ENCODE measurements around the gene NUMBL.

NUMBL gene

DNA sequence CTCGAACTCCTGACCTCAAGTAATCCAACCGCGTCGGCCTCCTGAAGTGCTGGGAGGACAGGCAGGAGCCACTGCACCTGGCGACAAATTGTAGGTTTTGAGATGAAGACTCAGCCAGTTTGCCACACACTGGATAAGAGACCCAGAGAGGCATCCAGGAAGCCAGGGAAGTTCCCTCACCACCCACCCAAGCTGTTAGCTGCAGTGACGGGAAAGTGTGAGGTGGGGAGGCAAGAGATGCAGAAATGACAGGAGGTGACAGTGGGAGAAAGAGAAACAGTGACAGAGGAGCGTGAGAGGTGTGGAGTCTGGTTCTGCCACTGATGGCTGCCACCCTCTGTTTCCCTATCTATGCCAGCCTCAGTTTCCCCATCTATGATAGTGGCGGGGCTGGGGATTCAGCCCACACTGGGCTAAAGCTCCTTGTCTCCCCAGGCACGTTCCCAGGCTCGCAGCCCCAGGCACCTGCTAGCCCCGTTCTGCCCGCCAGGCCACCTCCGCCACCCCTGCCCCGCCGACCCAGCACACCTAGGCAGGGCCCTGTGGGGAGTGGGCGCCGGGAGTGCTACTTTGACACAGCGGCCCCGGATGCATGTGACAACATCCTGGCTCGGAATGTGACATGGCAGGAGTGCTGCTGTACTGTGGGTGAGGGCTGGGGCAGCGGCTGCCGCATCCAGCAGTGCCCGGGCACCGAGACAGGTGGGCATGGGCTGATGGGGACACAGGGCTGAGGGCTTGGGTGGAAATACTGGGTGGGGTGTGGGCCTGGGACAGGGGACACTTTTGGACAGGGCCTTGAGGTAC is 68.3 kb downstream of the NUMBL start:
- WGBS = 95% methylated on average over 23 of the region's 24 CpGs
- Histone ChIP-seq H3K27ac (ENCODE audit: low read length, poor library complexity, severe bottlenecking) (no peak overlapping the region), H2AFZ (ENCODE audit: low read depth, low read length) (no peak overlapping the region), H2AK5ac (ENCODE audit: low read length, severe bottlenecking) (no peak overlapping the region), H3K18ac (ENCODE audit: low read depth in 1 of 2, low read length in 2 of 2) (no peak overlapping the region), H3K4me2 (ENCODE audit: low read length, poor library complexity, severe bottlenecking) (no peak overlapping the region), H3K14ac (ENCODE audit: low read length in 2 of 2) (no peak overlapping the region), H3K27me3 (ENCODE audit: control insufficient read depth in 1 of 2, insufficient read depth in 1 of 2, low read length in 2 of 2) (no peaks in the 10 kb centered on the region), H3K9me3 (ENCODE audit: control insufficient read depth, low read length) (no peaks in the 10 kb centered on the region), H3K23ac (ENCODE audit: low read length in 2 of 2) (no peak overlapping the region), H3K4me3 (ENCODE audit: insufficient read depth in 1 of 2, low read depth in 1 of 2, low read length in 2 of 2) (no peak overlapping the region), H3K79me1 (replicated peaks; ENCODE audit: low read length, poor library complexity, severe bottlenecking) (peaks cover 2% of the 10 kb centered on the region), H2BK5ac (ENCODE audit: low read depth, low read length, poor library complexity, severe bottlenecking) (no peak overlapping the region), H3K4me1 (ENCODE audit: control insufficient read depth, insufficient read depth, low read depth, low read length) (peaks cover 19% of the 10 kb centered on the region), H4K91ac (ENCODE audit: low read length) (no peak overlapping the region), H3K9ac (ENCODE audit: low read length) (no peak overlapping the region), H3K36me3 (ENCODE audit: control insufficient read depth in 1 of 2, insufficient read depth in 2 of 2, low read depth in 1 of 2, low read length in 2 of 2) (peaks cover 44% of the 10 kb centered on the region in 2 experiments), H3K4ac (ENCODE audit: low read depth in 1 of 2, low read length in 2 of 2) (no peak overlapping the region), H4K8ac (ENCODE audit: low read length) (no peak overlapping the region), H2BK120ac (ENCODE audit: low read depth, low read length) (no peak overlapping the region), H2BK12ac (ENCODE audit: low read length in 2 of 2) (no peak overlapping the region), H2BK15ac (ENCODE audit: low read depth, poor library complexity, severe bottlenecking) (no peak overlapping the region)
- no peak for DNase-seq

DNA sequence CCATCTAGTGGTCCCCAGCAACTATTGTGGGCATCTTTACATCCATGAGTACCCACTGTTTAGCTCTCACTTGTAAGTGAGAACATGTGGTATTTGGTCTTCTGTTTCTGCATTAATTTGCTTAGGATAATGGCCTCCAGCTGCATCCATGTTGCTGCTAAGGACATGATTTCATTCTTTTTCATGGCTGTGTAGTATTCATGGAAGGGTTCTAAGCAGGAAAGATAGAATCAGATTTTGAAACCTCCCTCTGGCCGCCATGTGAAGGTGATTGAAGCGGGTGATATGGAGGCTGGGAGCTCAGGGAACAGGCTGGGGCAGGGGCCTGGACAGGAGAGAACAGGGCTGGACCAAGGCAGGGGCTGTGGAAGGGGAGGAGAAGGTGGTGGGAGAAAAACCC is 69.2 kb downstream of the NUMBL start:
- no peaks in the 10 kb centered on the region for H3K9me3 ChIP-seq (ENCODE audit: control insufficient read depth, low read length)
- H3K14ac ChIP-seq (ENCODE audit: low read length in 2 of 2) = no peak overlapping the region
- H3K36me3 ChIP-seq (ENCODE audit: control insufficient read depth in 1 of 2, insufficient read depth in 2 of 2, low read depth in 1 of 2, low read length in 2 of 2) = peaks cover 41 to 42% of the 10 kb centered on the region in 2 experiments
- no peak overlapping the region for H3K18ac ChIP-seq (ENCODE audit: low read depth in 1 of 2, low read length in 2 of 2)
- H3K23ac ChIP-seq (ENCODE audit: low read length in 2 of 2) = no peak overlapping the region
- no peak for DNase-seq
- no peak overlapping the region for H2AFZ ChIP-seq (ENCODE audit: low read depth, low read length)
- H3K4me3 ChIP-seq (ENCODE audit: insufficient read depth in 1 of 2, low read depth in 1 of 2, low read length in 2 of 2) = no peak overlapping the region
- no peak overlapping the region for H4K8ac ChIP-seq (ENCODE audit: low read length)
- H2BK12ac ChIP-seq (ENCODE audit: low read length in 2 of 2) = no peak overlapping the region
- no peaks in the 10 kb centered on the region for H3K27me3 ChIP-seq (ENCODE audit: control insufficient read depth in 1 of 2, insufficient read depth in 1 of 2, low read length in 2 of 2)
- no peak overlapping the region for H2AK5ac ChIP-seq (ENCODE audit: low read length, severe bottlenecking)
- H2BK5ac ChIP-seq (ENCODE audit: low read depth, low read length, poor library complexity, severe bottlenecking) = no peak overlapping the region
- peaks cover 5% of the 10 kb centered on the region for H3K79me1 ChIP-seq (replicated peaks; ENCODE audit: low read length, poor library complexity, severe bottlenecking)
- no peak overlapping the region for H3K4ac ChIP-seq (ENCODE audit: low read depth in 1 of 2, low read length in 2 of 2)
- no peak overlapping the region for H2BK15ac ChIP-seq (ENCODE audit: low read depth, poor library complexity, severe bottlenecking)
- WGBS = 95% methylated on average over 2 of the region's 2 CpGs
- peaks cover 19% of the 10 kb centered on the region for H3K4me1 ChIP-seq (ENCODE audit: control insufficient read depth, insufficient read depth, low read depth, low read length)
- no peak overlapping the region for H3K4me2 ChIP-seq (ENCODE audit: low read length, poor library complexity, severe bottlenecking)
- H2BK120ac ChIP-seq (ENCODE audit: low read depth, low read length) = no peak overlapping the region
- H3K27ac ChIP-seq (ENCODE audit: low read length, poor library complexity, severe bottlenecking) = no peak overlapping the region
- H3K9ac ChIP-seq (ENCODE audit: low read length) = no peak overlapping the region
- H4K91ac ChIP-seq (ENCODE audit: low read length) = no peak overlapping the region

DNA sequence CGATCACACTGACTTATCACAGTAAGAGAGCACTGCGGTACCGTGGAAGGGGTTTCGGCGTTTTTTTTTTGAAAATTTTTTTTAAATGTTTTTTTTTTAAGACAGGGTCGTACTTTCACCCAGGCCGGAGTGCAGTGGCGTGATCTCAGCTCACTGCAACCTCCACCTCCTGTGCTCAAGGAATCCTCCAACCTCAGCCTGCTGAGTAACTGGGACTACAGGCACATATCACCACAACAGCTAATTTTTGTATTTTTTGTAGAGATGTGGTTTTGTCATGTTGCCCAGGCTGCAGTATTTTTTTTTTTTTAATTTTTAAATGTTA is 70.3 kb downstream of the NUMBL start:
- no peak overlapping the region for H4K91ac ChIP-seq (ENCODE audit: low read length)
- no peak overlapping the region for H3K23ac ChIP-seq (ENCODE audit: low read length in 2 of 2)
- WGBS = 90% methylated on average over 6 of the region's 8 CpGs
- H2AK5ac ChIP-seq (ENCODE audit: low read length, severe bottlenecking) = no peak overlapping the region
- no peak overlapping the region for H2BK5ac ChIP-seq (ENCODE audit: low read depth, low read length, poor library complexity, severe bottlenecking)
- H3K4me1 ChIP-seq (ENCODE audit: control insufficient read depth, insufficient read depth, low read depth, low read length) = peaks cover 18% of the 10 kb centered on the region
- H2BK12ac ChIP-seq (ENCODE audit: low read length in 2 of 2) = no peak overlapping the region
- no peak overlapping the region for H3K4me2 ChIP-seq (ENCODE audit: low read length, poor library complexity, severe bottlenecking)
- H3K18ac ChIP-seq (ENCODE audit: low read depth in 1 of 2, low read length in 2 of 2) = no peak overlapping the region
- DNase-seq = no peak
- H2BK15ac ChIP-seq (ENCODE audit: low read depth, poor library complexity, severe bottlenecking) = no peak overlapping the region
- H3K27ac ChIP-seq (ENCODE audit: low read length, poor library complexity, severe bottlenecking) = no peak overlapping the region
- no peak overlapping the region for H3K4me3 ChIP-seq (ENCODE audit: insufficient read depth in 1 of 2, low read depth in 1 of 2, low read length in 2 of 2)
- no peak overlapping the region for H3K9ac ChIP-seq (ENCODE audit: low read length)
- H3K27me3 ChIP-seq (ENCODE audit: control insufficient read depth in 1 of 2, insufficient read depth in 1 of 2, low read length in 2 of 2) = no peaks in the 10 kb centered on the region
- H2AFZ ChIP-seq (ENCODE audit: low read depth, low read length) = no peak overlapping the region
- H4K8ac ChIP-seq (ENCODE audit: low read length) = no peak overlapping the region
- no peak overlapping the region for H3K4ac ChIP-seq (ENCODE audit: low read depth in 1 of 2, low read length in 2 of 2)
- H3K79me1 ChIP-seq (replicated peaks; ENCODE audit: low read length, poor library complexity, severe bottlenecking) = peaks cover 5% of the 10 kb centered on the region
- no peak overlapping the region for H2BK120ac ChIP-seq (ENCODE audit: low read depth, low read length)
- no peaks in the 10 kb centered on the region for H3K9me3 ChIP-seq (ENCODE audit: control insufficient read depth, low read length)
- H3K14ac ChIP-seq (ENCODE audit: low read length in 2 of 2) = no peak overlapping the region
- H3K36me3 ChIP-seq (ENCODE audit: control insufficient read depth in 1 of 2, insufficient read depth in 2 of 2, low read depth in 1 of 2, low read length in 2 of 2) = peaks cover 30 to 32% of the 10 kb centered on the region in 2 experiments

DNA sequence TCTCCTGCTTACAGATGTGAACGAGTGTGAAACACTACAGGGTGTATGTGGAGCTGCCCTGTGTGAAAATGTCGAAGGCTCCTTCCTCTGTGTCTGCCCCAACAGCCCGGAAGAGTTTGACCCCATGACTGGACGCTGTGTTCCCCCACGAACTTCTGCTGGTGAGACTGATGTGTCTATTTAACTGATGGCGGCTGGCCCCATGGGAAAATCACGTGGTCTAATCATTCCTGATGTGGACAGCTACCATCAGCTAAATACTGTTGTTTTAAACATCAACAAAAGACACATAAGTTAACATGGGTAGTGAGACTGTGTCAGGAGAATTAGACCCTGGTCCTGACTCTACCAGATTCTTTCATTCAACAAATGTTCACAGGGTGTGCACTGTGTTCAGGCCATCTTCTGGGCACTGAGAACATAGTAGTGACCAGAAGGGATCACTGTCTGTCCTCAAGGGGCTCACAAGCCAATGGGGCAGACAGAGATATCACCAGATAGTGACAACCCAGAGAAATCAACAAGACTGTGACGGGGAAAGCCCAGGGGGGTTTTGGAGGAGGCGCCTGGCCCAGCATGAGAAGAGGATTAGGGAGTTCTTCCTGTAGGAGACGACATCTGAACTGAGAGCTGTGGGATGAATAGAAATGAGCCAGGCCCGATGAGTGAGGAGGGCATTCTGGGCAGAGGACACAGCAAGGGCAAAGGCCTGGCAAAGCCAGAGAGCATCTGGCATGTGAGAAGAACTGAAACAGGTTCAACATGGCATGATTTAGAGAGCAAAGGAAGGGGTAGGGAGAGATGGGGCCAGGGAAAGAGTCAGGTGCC is 70.9 kb downstream of the NUMBL start:
- Histone ChIP-seq H4K8ac (ENCODE audit: low read length) (no peak overlapping the region), H3K14ac (ENCODE audit: low read length in 2 of 2) (no peak overlapping the region), H3K4me2 (ENCODE audit: low read length, poor library complexity, severe bottlenecking) (no peak overlapping the region), H2AFZ (ENCODE audit: low read depth, low read length) (no peak overlapping the region), H3K9me3 (ENCODE audit: control insufficient read depth, low read length) (no peaks in the 10 kb centered on the region), H3K4me3 (ENCODE audit: insufficient read depth in 1 of 2, low read depth in 1 of 2, low read length in 2 of 2) (no peak overlapping the region), H2BK5ac (ENCODE audit: low read depth, low read length, poor library complexity, severe bottlenecking) (no peak overlapping the region), H3K36me3 (ENCODE audit: control insufficient read depth in 1 of 2, insufficient read depth in 2 of 2, low read depth in 1 of 2, low read length in 2 of 2) (peaks cover 30 to 32% of the 10 kb centered on the region in 2 experiments), H2AK5ac (ENCODE audit: low read length, severe bottlenecking) (no peak overlapping the region), H3K4me1 (ENCODE audit: control insufficient read depth, insufficient read depth, low read depth, low read length) (peaks cover 18% of the 10 kb centered on the region), H2BK120ac (ENCODE audit: low read depth, low read length) (no peak overlapping the region), H3K4ac (ENCODE audit: low read depth in 1 of 2, low read length in 2 of 2) (no peak overlapping the region), H3K23ac (ENCODE audit: low read length in 2 of 2) (no peak overlapping the region), H4K91ac (ENCODE audit: low read length) (no peak overlapping the region), H3K9ac (ENCODE audit: low read length) (no peak overlapping the region), H2BK15ac (ENCODE audit: low read depth, poor library complexity, severe bottlenecking) (no peak overlapping the region), H3K27ac (ENCODE audit: low read length, poor library complexity, severe bottlenecking) (no peak overlapping the region), H3K27me3 (ENCODE audit: control insufficient read depth in 1 of 2, insufficient read depth in 1 of 2, low read length in 2 of 2) (no peaks in the 10 kb centered on the region), H3K18ac (ENCODE audit: low read depth in 1 of 2, low read length in 2 of 2) (no peak overlapping the region), H3K79me1 (replicated peaks; ENCODE audit: low read length, poor library complexity, severe bottlenecking) (peaks cover 5% of the 10 kb centered on the region), H2BK12ac (ENCODE audit: low read length in 2 of 2) (no peak overlapping the region)
- DNase-seq = no peak
- WGBS = 82% methylated on average over 9 of the region's 11 CpGs

Data from mesenchymal stem cell (in vitro differentiated cells and primary cell).